K562 (cell line): ENCODE data around the gene GTPBP2. TPM values are rescaled to one million over a fixed set of nuclear protein-coding genes. Genes with fewer than 3 reads are reported as not detected.

Experiments used
- CXXC5 ChIP-seq: fragments of 250-450 bp; sonication (Bioruptor Pico); IDR thresholded peaks from 2 replicates; pipeline ENCODE4 v1.8.0; 2022; ENCODE audit warnings: inconsistent platforms, mild to moderate bottlenecking, moderate library complexity
- NR0B1 ChIP-seq: fragments of 450-650 bp; IDR thresholded peaks from one replicate; pipeline ENCODE4 v1.6.1; 2018; ENCODE audit warnings: mild to moderate bottlenecking, moderate library complexity; ENCODE audit not compliant: partially characterized antibody
- REST ChIP-seq, 2 experiments: fragments of 450-650 bp; formaldehyde crosslinking in 1 of 2; IDR thresholded peaks; 2 replicates each; pipeline versions ENCODE4 v1.4.0 to v1.6.1; 2014 to 2020; ENCODE audit warnings: mild to moderate bottlenecking in 2 of 2, borderline replicate concordance in 1 of 2, low read depth in 1 of 2
- TSC22D4 ChIP-seq: fragments of 450-650 bp; IDR thresholded peaks from 2 replicates; pipeline ENCODE4 v1.6.1; 2016; ENCODE audit warnings: missing genetic modification characterization, missing biosample characterization, control low read depth
- ZBTB43 ChIP-seq: sonication (generic); formaldehyde crosslinking; IDR thresholded peaks from 2 replicates; pipeline ENCODE4 v1.8.0; 2023; ENCODE audit warnings: mild to moderate bottlenecking, missing genetic modification reagents
- ZBTB49 ChIP-seq: sonication (generic); formaldehyde crosslinking; IDR thresholded peaks from 2 replicates; pipeline ENCODE4 v1.8.0; 2022; ENCODE audit warnings: missing genetic modification reagents, mild to moderate bottlenecking, borderline replicate concordance
- ZNF395 ChIP-seq: fragments of 200-800 bp; sonication (Bioruptor generic); IDR thresholded peaks from 2 replicates; pipeline ENCODE4 v1.6.1; 2017; ENCODE audit warnings: missing genetic modification characterization, missing compliant biosample characterization
- polyA plus RNA-seq, 8 experiments: library from polyadenylated mRNA; depleted of rRNA in 4 of 8; stranded (reverse) in 5 of 8; unstranded in 3 of 8; fragments of >200 nt; fragmentation: Nextera tagmentation in 2 of 8; fragmentation: Illumina TruSeq in 1 of 8; extraction: Ambion mirVana in 2 of 8; extraction: Trizol in 1 of 8; gene quantifications; 2 replicates each; pipeline versions ENCODE4 v1.2.1 to v1.2.3, GENCODE V29; 2011 to 2014; ENCODE audit warnings: inconsistent platforms in 1 of 8, missing spikeins in 1 of 8
- total RNA-seq, 7 experiments: library from RNA; depleted of rRNA in 6 of 7; stranded (reverse); fragments of >200 nt in 6 of 7; fragmentation: Illumina TruSeq in 2 of 7; extraction: Trizol in 2 of 7; gene quantifications; 2 replicates each; pipeline versions ENCODE4 v1.2.1 to v1.2.3, GENCODE V29; 2011 to 2021; ENCODE audit warnings: low replicate concordance in 1 of 7

GTPBP2 gene
- total and polyA plus RNA-seq, 9 of the 15 experiments (the other 6 are each of a cell fraction or from before 2014, with no cell fraction given): 48.4 to 196 (median 111) TPM

GRCh38 chr6:43635387-43636307 is 6.6 kb upstream of the GTPBP2 start, which contains the start of gene MAD2L1BP (continued):
- peak; percentile 99 for TF ChIP-seq REST (IDR thresholded peaks at IDR 0.05; ENCODE audit: borderline replicate concordance)
- peak; percentile 97 for TF ChIP-seq REST (CRISPR knock-in tag; IDR thresholded peaks at IDR 0.05; ENCODE audit: low read depth)
- TF ChIP-seq TSC22D4 (tag): no peak
- TF ChIP-seq ZBTB43: no peak; the same call in 1 of the 2 replicates
- TF ChIP-seq ZBTB49 (CRISPR knock-in tag): no peak
- no peak for TF ChIP-seq ZNF395 (CRISPR knock-in tag)
- TF ChIP-seq CXXC5 (CRISPR knock-in tag): peak; percentile 98
- TF ChIP-seq NR0B1: no peak
